DMS53 treated with DMSO at 0.1 percent for 48 hours (cell line): Measurements from ENCODE around the gene TRRAP.

Source experiments
- DNase-seq: peaks from one replicate; lab custom pipeline; 2025; ENCODE audit not compliant: unreplicated experiment; lab: John Stamatoyannopoulos, UW

TRRAP gene

DNA sequence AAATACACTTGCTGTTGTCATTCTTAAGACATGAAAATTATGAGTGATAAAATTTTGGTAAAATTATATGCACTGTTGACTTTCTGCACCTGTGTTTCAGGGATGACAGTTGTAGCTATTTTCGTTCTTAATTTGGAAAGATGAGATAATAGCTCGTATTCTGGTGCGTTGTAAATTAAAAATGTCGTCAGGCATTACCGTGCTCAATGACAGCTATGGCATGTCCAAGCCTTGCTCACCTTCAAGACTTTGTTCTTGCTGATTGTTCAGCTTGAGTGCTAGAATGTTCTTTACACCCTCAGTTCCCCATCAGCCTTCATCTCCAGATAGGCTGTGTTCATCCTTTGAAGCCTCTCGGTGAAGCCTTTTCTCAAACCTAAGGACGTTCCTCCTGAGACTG, 21.5 kb downstream of the TRRAP start:
- DNase-seq: no peak

DNA sequence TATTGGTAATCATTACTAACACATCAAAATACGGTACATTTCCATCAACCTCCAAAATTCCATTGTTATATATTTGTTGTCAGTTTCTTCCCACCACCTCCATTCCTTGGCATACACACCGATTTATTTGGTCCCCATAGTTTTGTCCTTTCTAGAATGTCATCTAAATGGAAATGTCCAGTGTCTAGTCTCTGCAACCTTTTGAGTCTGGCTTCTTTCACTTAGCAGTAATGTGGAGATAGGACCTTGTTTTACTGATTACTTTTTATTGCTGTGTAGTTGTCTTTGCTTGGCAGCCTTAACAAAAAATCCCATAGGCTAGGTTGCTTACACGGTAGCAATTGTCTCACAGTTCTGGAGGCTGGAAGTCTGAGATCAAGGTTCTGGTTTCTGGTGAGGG, 22.5 kb downstream of the TRRAP start:
- DNase-seq: no peak

DNA sequence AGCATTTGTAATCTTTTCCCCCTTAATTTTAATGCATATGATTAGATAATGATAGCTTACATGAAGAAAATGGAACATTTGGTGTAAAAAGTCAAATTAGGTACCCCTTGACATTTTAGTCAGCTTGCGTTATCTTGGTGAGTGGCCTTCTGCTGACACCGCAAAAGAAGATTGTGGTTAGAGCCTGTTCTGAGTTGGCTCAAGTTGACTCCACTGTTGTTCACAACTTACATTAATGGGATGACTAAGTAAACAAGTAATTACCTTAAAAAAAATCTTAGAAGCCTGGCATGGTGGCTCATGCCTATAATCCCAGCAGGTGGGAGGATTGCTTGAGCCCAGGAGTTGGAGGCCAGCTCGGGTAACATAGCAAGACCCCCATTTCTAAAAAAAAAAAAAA, 24.2 kb downstream of the TRRAP start:
- DNase-seq: no peak

DNA sequence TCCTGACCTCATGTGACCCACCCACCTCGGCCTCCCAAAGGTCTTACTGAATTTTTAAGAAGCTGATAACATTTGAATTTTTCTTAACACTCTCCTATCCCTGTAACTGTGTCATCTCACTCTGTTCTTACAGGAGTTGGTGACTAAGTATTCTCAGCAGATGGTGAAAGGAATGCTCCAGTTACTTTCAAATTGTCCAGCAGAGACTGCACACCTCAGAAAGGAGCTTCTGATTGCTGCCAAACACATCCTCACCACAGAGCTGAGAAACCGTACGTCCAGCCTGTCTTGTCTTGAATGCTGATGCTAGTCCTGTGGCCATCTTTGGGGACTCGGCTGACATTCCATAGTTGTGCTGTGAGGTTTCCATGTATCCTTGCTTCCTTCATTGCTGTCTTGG, 24.9 kb downstream of the TRRAP start:
- no peak for DNase-seq

DNA sequence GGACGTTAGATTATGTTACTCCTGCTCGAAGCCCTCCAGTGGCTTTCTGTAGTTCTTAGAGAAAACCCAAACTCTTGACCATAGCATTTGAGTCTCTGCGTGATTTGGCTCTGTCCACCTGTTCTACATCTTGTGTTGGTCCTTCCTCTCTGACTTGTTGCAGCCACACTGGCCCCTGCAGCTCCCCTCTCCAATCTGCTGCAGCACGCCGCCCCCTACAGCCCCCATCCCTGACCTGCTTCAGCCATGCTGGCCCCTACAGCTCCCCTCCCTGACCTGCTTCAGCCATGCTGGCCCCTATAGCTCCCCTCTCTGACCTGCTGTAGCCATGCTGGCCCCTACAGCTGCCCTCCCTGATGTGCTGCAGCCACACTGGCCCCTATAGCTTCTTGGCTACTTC, 29.2 kb downstream of the TRRAP start:
- DNase-seq: no peak

DNA sequence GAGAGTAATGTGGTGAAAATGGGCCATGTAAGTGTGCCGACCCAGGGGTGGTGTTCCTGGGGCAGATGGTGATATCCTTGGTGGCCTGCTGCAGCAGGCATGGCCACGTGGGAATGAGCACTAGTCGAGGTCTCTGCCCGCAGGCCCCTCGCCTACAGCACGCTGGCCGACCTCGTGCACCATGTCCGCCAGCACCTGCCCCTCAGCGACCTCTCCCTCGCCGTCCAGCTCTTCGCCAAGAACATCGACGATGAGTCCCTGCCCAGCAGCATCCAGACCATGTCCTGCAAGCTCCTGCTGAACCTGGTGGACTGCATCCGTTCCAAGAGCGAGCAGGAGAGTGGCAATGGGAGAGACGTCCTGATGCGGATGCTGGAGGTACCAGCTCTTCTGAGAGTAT, 30.3 kb downstream of the TRRAP start:
- DNase-seq: no peak

DNA sequence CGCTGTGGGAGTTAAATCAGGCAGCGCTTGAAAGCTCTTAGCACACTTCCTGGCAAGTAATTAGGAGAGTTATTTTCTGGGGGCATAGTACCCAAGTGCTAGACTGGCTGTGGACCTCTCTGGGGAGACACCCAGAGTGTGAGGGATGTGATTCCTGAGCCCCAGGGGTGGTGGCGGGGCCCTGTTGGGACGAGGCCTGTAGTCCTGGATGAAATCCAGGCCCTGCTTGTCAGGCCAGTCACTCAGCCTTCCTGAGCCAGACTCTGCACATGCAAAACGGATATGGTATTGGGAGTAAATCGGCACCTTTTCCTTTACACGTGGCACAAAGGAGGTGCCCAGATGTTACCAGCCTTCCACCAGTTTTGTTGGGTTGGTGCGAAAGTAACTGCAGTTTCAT, 31.2 kb downstream of the TRRAP start:
- no peak for DNase-seq

DNA sequence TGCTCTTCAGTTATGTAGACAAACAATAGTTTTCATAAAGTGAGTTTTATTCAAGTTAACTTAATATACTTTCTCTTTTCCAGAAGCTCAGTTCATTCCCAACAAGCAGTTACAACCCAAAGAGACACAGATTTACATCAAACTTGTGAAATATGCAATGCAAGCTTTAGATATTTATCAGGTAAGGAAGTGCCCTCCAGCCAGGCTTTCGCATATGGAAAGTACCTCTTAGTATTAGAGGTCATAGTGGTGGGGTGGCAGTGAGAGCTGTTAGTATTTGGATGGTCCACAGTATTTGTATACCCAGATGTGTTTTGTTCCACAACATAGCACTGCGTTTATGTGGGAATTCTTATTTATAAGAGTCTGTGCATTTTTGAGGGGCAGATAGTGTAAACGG, 32.1 kb downstream of the TRRAP start:
- DNase-seq: no peak

DNA sequence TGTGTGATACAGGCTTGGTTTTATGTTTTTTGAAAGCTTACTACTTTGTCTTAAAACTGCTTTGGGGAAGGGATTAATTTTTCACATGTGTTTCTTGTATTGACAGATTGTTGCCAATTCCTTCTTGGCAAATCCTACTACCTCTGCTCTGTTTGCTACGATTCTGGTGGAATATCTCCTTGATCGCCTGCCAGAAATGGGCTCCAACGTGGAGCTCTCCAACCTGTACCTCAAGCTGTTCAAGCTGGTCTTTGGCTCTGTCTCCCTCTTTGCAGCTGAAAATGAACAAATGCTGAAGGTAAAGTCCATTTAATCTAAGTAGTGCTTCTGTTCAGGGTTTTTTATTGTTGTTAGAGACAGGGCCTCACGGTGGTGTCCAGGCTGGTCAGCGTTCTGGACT, 33.6 kb downstream of the TRRAP start:
- DNase-seq: no peak

DNA sequence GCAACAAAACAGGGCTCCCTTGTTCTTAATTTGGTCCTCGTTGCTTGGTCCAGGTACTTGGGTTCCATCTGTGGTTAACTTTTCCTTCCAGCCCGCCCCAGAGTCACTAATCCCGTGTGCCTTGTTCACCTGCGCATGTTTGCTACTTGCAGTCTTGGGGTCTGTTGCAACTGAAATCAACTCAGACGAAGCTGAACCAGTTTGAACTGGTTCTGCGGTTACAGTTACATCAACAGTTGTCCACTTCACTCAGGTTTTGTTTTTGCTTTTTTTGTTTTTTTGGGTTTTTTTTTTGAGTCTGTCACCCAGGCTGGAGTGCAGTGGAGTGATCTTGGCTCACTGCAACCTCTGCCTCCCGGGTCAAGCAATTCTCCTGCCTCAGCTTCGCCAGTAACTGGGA, 34.7 kb downstream of the TRRAP start:
- DNase-seq: no peak

DNA sequence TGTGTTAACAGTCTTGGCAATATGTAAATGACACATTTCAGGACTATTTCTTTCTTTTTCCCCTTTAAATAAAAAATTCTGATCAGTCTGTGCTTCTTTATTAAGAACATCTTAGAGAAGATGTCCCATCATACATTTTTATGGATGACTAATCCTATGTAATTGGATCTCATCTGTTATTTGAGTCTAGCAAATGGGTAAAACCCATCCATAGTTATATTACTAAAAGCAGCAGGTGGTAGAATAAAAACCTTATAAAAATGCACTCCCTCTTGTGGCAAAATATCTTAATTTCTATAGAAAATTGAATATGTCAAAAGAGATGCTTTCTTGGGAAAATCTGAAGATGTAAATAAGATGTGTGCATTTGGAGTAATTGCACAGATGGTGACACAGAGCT, 35.3 kb downstream of the TRRAP start:
- DNase-seq: no peak

DNA sequence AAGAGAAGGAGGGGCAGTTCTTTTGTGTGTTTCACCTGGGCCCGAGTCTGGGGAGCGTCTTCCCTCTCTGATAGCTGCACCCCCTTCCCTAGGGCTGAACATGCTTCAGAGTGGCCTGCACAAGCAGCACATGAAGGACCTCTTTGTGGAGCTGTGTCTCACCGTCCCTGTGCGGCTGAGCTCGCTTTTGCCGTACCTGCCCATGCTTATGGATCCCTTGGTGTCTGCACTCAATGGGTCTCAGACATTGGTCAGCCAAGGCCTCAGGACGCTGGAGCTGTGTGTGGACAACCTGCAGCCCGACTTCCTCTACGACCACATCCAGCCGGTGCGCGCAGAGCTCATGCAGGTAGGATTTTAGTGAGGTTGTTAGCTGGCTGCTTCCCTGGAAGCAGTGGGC, 39.0 kb downstream of the TRRAP start:
- DNase-seq: no peak

DNA sequence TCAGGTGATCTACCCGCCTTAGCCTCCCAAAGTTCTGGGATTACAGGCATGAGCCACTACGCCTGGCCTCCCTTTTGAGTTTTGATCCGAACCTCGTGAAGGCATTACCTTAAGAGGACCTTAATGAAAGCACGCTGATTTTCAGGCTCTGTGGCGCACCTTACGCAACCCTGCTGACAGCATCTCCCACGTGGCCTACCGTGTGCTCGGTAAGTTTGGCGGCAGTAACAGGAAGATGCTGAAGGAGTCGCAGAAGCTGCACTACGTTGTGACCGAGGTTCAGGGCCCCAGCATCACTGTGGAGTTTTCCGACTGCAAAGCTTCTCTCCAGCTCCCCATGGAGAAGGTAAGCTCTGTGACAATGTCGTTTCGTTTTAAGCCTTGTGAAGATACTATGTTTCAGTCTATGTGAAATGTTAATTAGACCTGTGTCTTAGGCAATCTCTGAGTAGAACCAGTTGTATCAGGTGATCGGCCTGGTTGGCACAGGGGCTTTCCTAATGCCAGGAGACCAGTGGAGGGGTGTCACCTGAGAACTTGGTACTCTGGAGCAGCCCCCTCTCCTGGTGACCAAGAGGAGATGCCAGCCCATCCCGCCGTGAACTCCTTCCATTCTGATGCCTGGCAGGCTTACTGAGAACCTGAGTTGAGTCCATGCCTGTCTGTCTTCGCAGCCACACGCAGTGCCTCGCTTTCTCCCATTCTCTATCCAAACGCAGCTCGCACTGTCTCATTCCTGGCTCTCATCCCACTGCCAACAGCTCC, 43.5 kb downstream of the TRRAP start:
- DNase-seq: no peak

DNA sequence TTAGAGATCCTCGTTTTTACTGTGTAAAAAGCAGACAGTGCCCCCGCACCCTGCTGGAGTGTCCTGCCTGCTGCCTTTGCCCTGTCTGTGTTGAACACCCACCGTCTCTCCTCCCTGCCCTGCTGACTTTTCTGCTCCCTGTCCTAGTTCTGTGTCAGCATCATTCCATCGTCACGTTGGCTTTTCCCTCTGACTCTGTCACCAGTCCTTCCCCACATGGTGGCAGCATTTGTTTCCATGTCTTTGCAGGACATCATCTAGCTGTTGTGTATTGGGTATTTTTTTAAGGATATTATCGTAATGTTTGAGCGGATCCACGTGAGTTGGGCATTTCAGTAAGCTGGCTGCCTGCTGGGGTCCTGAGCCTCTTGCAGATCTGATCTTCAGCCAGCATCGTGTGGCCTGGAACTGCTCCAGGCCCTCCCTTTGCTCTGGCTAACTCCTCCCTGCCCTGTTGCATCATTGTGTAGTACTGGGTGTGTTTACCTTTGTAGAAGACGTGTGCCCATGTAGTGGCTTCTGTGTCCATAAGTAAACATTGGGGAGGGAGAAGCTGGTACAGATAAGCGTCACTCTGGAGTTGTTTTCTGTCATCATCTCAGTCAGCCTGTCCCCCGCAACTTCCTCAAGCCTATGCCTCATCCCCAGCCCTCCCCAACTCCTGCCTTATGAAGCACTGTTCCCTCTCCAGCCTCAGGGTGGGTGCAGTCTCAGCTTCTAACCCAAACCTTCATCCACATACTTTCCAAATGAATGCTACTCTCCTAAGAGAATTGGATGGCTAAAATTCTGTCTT, 44.3 kb downstream of the TRRAP start:
- peak; percentile 91 for DNase-seq

DNA sequence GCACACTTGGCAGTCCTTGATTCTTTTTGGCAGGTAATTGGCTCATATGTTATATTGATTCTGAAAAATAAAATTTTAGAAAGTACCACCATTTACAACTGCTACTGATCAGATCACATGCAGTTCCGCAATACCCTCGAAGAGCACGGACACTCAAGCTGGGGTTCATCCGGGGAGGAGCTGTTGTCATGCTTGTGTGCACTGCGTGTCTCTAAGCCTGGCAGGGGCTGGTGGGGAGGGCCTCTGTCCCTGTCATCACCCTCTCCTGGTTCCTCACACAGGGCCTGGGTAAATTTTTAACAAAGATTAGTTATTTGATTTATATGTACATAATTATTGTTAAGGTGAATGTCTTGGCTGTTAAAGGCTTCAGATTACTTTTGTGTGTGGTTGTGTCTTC, 45.2 kb downstream of the TRRAP start:
- no peak for DNase-seq

DNA sequence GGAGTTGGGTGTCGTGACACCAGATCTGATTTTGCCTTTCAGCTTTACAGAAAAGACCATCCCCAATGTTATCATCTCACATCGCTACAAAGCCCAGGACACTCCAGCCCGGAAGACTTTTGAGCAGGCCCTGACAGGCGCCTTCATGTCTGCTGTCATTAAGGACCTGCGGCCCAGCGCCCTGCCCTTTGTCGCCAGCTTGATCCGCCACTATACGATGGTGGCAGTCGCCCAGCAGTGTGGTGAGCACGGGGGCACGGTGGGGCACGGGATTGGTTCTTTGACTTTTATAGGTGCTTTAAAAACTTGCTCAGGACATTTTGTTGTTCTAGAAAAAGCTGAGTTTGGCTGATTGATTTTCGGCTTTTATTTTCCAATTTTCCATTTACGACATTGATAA, 48.8 kb downstream of the TRRAP start:
- DNase-seq: no peak

DNA sequence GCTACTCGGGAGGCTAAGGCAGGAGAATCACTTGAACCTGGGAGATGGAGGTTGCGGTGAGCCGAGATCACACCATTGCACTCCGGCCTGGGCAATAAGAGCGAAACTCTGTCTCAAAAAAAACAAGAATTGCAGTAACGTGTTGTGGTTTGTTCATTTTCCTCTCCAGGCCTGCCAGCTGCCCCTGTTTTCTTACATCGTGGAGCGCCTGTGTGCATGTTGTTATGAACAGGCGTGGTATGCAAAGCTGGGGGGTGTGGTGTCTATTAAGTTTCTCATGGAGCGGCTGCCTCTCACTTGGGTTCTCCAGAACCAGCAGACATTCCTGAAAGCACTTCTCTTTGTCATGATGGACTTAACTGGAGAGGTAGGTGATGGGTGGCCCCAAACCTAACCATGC, 52.1 kb downstream of the TRRAP start:
- no peak for DNase-seq

DNA sequence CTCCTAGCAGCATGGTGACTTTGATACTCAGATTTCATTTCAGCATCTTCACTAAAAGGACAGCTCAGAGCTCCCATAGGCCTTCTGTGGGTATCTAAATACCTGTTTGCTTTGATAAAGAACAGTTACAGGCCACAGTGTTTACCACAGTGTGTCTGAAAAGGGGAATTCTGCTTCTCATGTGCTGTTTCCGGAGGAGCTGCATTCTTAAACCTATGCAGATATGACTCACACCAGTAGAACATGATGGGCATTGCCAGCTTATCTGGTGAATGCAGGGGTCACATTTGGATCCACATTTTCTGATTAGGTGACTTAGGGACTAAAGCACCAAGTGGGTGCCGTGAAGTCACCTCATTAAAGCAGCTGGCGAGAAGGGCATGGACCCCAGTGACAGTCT, 52.6 kb downstream of the TRRAP start:
- DNase-seq: no peak

DNA sequence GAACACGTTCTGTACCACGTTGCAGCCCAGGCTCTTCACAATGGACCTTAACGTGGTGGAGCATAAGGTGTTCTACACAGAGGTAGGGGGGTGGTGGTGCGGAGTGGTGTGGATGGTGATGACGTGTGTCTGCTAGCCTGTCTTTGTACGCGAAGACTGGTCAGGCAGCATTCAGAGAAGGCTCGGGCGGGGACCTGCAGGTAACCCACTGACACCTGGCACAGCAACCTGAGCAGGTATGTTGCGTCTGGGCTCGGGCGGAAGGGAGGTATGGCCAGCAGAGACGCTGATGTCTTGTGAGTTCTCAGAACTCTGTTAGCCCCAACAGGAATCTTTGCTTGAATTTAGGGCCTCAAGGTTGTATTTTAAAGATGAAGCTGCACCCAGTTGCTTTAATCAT, 55.0 kb downstream of the TRRAP start:
- no peak for DNase-seq

DNA sequence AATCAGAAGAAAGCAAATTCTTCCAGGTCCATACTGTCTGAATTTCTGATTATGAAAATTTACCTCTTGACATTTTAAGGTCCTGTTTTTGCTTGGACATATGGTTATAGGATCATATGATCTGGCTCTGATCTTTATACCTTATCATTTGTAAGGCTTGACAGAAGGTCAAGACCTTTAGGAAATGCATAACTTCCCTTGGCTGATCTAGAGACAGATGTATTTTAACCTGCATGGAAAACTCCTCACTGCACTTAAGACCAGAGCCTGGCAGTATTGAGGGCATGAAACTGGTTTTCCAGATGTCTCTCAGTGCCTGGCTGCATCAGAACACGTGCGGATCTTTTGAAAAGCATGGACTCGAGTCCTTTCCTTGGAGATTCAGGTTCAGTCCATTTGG, 55.9 kb downstream of the TRRAP start:
- no peak for DNase-seq

DNA sequence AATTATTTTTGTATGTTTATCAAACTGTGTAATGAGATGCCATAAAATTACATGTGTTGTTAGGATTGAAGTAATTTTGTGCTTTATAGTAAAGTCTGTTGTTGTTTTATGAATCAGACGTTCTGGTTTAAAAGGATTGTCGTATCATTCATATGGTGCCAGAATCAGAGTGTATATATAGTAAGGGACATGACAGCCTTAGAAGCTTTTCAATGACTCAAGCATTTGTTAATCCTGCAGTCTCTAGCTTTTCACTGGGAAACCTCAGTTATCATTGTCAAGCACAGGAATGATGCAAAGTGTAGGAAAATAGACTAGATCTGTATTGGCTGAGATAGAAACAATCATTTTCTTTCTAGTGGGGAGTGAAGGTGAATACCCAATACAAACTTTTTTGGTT, 57.5 kb downstream of the TRRAP start:
- no peak for DNase-seq

DNA sequence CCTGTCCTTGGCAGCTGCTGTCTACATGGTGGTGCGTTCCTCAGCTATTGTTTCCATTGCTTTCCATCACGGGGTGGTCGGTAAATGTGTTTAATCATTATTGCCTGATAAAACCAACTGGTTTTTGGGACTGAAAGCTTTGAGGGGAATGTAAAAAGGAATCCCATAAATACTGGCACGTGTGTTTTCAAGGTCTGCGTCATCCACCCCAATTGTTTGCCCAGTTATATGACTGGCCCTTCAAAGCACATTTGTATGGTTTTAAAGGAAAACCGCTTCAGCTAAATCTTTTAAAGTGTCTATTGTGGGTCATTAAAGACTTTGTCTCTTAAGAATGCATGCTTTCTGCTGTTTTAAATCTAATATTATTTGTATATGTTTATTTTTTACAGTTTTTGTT, 65.0 kb downstream of the TRRAP start:
- no peak for DNase-seq

DNA sequence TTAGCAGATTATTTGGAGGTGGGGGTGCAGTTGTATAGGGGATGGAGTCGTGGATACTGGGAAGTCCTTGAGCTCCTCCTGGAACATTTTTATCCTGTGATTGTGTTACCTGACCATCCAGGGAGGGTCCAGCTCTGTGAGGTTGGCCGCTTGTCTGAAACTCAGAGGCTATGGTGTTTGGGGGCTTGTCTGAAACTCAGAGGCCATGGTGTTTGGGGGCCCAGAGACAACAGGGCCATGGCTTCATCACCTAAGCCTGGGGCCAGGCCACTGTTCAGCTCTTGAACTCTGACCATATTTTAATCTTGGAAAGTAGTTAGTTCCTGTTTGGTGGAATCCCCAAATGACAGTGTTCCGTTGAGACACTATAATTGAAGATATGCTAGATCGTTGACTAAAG, 66.1 kb downstream of the TRRAP start:
- no peak for DNase-seq
